Testis (tissue), 2 donors: Measurements from ENCODE around the gene ALDH4A1.

ENCODE experiments used
- POLR2A ChIP-seq: fragments of 450-650 bp; IDR thresholded peaks from one replicate; pipeline ENCODE4 v1.6.1; 2017; ENCODE audit warnings: antibody characterized with exemption, mild to moderate bottlenecking, moderate library complexity
- TF ChIP-seq, protein P1 (sequence below), 3 experiments: fragments of 450-650 bp in 2 of 3; fragments of 200-600 bp in 1 of 3; sonication (generic) in 1 of 3; IDR thresholded peaks; one replicate each; pipeline ENCODE4 v1.5.1; 2016 to 2019; ENCODE audit warnings: antibody characterized with exemption in 3 of 3, mild to moderate bottlenecking in 2 of 3, moderate library complexity in 1 of 3

DNA sequence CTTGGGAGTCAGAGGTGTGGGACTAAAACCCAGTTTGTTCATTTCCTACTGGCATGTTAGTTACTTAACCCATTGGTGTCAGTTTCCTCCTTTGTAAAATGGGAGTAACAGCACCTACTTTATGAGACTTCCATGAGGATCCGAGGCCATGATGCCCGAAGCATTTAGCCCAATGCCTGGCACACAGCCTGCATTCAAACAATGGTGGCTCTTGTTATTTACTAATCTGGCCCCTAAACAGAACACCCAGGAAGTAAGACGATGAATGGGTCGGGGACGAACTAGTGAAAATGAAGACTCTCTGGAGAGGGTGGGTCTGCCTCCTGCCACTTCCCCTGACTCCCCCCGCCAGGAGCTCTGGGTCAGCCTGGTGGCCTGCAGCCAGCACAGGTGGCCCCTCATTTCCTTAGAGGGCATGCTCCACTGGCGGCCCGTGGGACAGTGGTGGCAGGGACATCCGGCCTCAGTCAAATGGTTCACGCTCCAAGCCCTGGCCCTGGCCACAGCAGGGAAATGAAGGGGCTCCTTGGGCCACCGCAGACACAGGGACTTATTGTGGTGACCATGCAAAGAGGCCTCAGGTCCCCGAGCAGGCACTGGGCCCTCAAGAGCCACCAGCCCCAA, 33.4 kb downstream of the ALDH4A1 start:
- TF ChIP-seq, protein P1, sequence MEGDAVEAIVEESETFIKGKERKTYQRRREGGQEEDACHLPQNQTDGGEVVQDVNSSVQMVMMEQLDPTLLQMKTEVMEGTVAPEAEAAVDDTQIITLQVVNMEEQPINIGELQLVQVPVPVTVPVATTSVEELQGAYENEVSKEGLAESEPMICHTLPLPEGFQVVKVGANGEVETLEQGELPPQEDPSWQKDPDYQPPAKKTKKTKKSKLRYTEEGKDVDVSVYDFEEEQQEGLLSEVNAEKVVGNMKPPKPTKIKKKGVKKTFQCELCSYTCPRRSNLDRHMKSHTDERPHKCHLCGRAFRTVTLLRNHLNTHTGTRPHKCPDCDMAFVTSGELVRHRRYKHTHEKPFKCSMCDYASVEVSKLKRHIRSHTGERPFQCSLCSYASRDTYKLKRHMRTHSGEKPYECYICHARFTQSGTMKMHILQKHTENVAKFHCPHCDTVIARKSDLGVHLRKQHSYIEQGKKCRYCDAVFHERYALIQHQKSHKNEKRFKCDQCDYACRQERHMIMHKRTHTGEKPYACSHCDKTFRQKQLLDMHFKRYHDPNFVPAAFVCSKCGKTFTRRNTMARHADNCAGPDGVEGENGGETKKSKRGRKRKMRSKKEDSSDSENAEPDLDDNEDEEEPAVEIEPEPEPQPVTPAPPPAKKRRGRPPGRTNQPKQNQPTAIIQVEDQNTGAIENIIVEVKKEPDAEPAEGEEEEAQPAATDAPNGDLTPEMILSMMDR (IDR thresholded peaks at IDR 0.05): no peak
- no peak for TF ChIP-seq POLR2A
